Measurements from ENCODE around the gene ERG.

DNA sequence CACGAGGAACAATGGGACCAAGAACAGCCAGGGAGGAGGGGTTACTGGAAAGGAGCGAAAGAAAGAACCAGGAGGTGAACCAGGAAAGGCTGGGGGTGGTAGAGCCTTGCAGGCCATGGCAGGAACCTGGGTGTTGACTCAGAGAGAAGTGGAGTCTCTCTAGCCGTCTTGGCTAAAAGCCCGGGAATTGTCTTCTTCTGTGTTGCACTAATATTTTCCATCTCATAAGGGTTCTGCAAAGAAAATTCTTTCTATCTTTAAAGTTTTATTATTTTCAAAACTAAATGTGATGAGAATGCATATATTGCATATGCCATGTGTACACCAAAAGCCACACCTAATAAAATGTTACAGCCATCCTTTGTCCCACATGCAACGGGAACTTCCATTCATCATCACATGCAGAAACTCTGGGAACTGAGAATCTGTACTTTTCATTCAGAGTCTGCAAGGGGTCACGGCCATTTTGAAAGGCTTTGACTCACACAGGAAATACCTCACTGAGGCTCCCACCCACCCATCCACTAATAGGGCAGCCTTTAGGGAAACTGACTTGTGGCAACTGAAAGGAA, 38.0 kb downstream of the ERG start:
- no peak for TF ChIP-seq EZH2 (IDR thresholded peaks at IDR 0.05; ENCODE audit: low read depth, low read length, severe bottlenecking)
- TF ChIP-seq CTCF (IDR thresholded peaks at IDR 0.05; ENCODE audit: control extremely low read depth in 1 of 3, insufficient read depth in 1 of 3, low read depth in 1 of 3, low read length in 3 of 3), result no peak

All from H1 (cell line).